ENCODE measurements around the gene DNHD1. TPM values are rescaled to one million over a fixed set of nuclear protein-coding genes. Genes with fewer than 3 reads are reported as not detected.

DNHD1 gene
- total RNA-seq, 1 donor from 2014 or later = 13.7 TPM

GRCh38 chr11:6531267-6531752 lies 34.2 kb downstream of the DNHD1 start:
- no peak for DNase-seq (ENCODE audit: low spot score)

GRCh38 chr11:6538456-6538855 lies 41.4 kb downstream of the DNHD1 start:
- no peak for DNase-seq (ENCODE audit: low spot score)

GRCh38 chr11:6538945-6539344 lies 41.9 kb downstream of the DNHD1 start:
- DNase-seq (ENCODE audit: low spot score) = no peak

GRCh38 chr11:6539748-6540268 lies 42.7 kb downstream of the DNHD1 start:
- DNase-seq (ENCODE audit: low spot score) = no peak

DNA sequence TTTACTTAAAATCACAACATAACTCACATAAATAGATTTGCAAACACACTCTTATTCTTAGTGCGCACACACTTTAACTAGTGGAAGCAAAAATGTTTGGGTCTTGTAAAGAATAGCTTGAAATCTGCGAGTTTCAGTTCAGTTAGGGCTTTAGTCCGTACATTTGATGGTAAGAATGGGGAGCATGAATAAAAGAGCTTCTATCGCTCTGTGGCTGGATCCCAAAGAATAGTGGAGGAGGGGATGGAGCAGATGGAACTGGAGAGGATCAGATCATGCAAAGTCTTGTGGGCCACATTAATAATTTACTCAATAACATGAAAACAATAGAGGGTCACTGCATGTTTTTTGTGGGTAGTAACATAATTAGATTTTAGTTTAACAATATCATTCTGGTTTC lies 44.3 kb downstream of the DNHD1 start:
- DNase-seq (ENCODE audit: low spot score) = no peak

DNA sequence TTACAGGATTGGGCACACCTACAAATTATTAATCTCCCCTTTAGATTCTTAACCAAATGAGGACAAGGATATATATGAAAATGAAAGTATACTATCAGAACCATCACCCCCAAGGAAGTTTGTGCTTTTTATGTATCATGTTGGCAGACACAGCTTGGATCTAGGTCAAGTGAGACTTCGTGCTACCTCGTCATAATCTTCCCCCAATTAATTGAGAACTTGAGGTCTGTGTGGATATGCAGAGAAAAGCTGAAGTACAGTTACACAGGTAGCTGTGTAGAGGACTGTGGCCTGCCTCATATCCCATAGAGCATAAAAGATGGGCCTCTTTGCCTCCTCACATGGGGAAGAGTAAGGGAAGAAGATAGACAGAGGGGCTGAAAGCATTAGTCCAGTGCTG lies 45.6 kb downstream of the DNHD1 start:
- no peak for DNase-seq (ENCODE audit: low spot score)

GRCh38 chr11:6544921-6545850 lies 48.1 kb downstream of the DNHD1 start:
- no peak for DNase-seq (ENCODE audit: low spot score)

DNA sequence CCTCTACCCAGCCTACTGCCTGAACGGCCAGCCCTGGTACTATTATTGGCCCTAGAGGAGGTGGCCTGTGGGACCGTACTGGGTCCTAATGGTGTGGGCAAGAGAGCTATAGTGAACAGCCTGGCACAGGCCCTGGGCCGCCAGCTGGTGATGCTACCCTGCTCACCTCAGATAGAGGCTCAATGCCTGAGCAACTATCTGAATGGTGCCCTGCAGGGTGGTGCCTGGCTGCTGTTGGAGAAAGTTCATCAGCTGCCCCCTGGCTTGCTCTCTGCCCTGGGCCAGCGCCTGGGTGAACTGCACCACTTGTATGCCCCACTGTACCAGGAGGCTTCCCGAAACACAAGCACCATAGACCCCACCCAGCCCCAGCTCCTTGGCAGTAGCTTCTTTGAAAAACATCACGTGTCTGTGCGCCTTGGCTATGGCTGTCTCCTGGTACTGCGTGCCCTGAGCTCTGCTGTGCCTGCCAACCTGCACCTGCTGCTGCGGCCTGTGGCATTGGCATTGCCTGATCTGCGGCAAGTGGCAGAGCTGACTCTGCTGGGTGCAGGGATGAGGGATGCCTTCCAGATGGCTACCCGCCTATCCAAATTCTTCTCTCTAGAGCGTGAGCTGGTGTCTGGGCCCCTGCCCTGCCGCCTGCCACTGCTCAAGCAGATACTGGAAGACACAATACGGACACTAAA lies 49.0 kb downstream of the DNHD1 start:
- no peak for DNase-seq (ENCODE audit: low spot score)

DNA sequence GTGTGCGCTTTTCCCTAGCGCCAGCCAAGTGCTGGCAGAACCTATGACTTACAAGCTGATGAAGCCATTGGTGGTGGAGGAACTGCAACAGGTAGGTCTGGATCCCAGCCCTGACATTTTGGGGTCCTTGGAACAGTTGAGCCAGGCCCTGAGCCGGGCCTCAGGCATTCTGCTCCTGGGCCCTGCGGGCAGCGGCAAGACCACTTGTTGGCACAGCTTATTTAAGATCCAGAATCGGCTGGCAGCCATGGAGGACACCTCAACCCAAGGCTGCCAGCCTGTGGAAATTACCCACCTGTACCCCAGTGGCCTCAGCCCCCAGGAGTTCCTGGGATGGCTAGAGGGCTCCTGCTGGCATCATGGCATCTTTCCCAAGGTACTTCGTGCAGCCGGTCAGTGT lies 49.7 kb downstream of the DNHD1 start:
- no peak for DNase-seq (ENCODE audit: low spot score)

- no peak for DNase-seq (ENCODE audit: low spot score)
These were observed 50.1 kb downstream of the DNHD1 start for GRCh38 chr11:6547177-6547576.

DNA sequence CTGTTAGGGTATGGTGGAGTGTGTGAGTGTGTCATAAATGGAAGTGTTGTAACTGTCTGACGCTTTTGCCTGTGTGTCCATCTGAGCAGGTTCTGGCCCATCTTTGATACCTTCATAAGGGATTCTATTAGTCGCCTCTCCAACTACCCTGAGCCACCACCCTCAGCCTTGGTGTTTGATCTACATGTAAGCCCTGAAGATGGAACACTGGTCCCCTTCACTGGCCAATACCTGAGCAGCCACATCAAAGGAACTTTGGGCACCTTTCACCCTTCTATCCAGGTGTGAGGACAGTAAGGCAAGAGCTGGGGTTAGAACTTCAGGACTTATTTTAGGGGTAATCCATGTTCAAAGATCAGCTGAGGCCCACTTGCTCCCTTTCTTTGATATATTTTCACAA lies 51.0 kb downstream of the DNHD1 start:
- no peak for DNase-seq (ENCODE audit: low spot score)

DNA sequence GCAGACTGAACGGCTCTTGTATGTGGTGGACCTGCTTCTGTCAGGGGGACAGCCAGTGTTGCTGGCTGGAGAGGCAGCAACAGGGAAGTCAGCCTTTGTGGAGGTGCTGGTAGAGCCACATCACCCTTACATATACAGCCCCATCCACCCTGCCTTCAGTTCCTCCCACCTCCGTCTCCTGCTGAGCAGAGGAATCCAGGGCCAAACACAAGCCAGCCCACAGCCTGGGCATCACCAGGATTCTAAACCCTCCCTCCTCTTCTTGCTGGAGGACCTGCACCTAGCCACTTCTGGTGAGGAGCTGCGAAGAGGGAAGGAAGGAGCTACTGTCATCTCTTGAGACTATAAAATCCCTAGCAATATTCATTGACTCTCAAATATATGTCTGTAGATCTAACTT lies 51.6 kb downstream of the DNHD1 start:
- no peak for DNase-seq (ENCODE audit: low spot score)

DNA sequence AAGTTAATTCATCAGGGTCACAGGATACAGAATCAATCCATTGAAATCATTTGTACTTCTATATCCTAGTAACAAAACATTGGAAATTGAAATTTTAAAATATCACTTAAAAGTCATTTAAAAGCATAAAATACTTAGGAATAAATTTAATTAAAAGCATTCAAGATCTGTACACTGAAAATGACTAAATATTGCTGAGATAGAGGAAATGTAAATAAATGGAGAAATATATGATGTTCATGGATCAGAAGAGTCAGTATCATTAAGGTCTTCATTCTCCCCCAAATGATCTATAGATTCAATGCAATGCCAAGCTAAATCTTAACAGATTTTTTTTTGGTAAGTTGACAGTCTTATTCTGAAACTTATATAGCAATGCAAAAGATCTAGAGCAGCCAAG lies 56.6 kb downstream of the DNHD1 start:
- DNase-seq (ENCODE audit: low spot score) = no peak

- no peak for DNase-seq (ENCODE audit: low spot score)
These were observed 58.0 kb downstream of the DNHD1 start for GRCh38 chr11:6554828-6555706.

DNA sequence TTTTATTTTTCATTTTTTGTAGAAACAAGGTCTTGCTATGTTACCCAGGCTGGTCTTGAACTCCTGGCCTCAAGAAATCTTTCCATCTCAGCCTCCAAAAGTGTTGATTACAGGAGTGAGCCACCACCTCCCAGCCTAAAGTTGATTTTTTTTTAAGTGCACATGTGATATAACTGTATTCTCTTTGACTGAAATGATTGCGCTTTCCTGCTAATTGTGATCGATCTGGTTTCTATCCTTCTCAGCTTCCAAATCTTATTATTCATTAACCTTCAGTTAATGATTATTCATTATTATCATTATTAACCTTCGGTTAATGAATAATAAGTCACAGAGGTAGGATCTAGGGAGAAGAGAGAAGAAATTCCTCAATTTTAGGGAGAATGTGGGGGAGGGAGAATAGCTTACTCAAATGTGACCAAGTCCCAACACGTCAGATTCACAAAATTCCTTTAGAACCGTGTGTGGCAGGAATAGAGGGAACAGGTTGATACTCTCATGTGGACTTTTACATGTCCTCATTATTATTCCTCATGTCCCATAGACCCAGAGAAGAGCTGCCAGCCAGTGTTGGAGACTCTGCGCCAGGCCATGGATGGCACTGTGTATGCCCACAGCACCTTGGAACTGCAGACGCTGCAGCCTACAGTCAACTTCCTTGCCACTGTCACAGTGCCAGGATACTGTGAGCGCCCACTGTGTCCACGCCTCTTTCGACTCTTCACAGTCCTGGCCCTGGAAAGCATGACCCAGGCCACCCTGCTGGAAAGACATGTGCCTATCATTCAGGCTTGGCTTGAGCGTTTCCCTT lies 59.3 kb downstream of the DNHD1 start:
- peak; percentile 77 for DNase-seq (ENCODE audit: low spot score)

GRCh38 chr11:6557063-6557462 lies 60.0 kb downstream of the DNHD1 start:
- DNase-seq (ENCODE audit: low spot score) = peak; percentile 77

DNA sequence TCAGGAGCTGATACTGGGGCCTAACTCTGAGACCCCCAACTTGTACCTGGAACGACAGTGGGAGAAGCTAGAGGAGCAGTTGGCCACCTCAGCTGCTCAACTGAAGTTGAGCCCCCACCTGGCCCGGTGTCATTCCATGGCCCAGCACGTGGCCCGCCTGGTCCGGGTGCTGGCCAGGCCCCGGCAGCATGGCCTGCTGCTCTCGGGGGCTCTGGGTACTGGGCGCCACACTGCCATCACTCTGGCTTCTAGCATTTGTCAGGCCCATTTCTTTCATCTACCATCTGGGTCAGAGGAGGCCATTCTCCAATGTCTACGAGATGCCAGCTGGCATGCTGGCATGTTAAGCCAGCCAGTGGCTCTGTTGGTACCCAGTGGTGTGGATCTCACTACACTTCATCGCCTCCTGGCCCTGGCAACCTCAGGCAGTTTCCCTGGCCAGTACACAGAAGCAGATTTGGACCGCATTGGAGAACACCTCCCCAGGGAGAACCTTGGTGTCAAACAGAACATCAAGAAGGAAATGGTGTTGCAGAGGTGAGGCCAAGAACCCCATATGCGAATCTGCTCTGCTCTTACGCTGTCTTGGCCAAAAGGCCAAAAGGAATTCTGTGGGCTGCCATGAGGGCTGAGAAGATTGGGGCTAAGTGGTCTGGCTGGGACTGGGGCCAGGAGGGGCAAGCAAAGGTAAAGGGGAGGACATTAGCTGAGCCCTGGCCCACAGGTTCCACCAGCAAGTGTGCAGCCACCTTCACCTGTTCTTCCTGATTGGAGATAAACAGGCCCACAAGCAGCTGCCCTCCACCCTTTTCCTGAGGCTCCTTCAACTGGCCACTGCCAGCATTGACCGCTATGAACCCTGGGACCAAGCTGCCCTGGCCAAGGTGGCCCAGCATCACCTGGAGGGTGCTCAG lies 60.9 kb downstream of the DNHD1 start:
- DNase-seq (ENCODE audit: low spot score) = peak; percentile 71

GRCh38 chr11:6559369-6559768 lies 62.3 kb downstream of the DNHD1 start:
- DNase-seq (ENCODE audit: low spot score) = no peak

DNA sequence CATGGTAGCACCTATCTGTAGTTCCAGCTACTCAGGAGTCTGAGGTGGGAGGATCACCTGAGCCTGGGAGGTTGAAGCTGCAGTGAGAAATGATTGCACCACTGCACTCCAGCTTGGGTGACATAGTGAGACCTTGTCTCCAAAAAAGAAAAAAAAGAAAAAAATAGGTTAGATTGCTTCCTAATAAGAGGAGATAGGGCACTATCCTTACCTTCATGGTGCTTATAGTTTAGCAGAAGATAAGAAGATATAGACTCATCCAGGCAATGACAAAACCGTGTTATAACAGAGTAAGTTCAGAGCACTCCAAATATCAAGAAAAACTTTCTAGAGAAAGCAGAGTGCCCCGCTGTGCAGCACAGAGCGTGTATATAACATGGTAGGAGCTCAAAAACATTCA lies 64.2 kb downstream of the DNHD1 start:
- no peak for DNase-seq (ENCODE audit: low spot score)

Data from mesenteric fat pad (tissue), 1 donor.